ENCODE data around the gene ZRANB2.

Gene ZRANB2

DNA sequence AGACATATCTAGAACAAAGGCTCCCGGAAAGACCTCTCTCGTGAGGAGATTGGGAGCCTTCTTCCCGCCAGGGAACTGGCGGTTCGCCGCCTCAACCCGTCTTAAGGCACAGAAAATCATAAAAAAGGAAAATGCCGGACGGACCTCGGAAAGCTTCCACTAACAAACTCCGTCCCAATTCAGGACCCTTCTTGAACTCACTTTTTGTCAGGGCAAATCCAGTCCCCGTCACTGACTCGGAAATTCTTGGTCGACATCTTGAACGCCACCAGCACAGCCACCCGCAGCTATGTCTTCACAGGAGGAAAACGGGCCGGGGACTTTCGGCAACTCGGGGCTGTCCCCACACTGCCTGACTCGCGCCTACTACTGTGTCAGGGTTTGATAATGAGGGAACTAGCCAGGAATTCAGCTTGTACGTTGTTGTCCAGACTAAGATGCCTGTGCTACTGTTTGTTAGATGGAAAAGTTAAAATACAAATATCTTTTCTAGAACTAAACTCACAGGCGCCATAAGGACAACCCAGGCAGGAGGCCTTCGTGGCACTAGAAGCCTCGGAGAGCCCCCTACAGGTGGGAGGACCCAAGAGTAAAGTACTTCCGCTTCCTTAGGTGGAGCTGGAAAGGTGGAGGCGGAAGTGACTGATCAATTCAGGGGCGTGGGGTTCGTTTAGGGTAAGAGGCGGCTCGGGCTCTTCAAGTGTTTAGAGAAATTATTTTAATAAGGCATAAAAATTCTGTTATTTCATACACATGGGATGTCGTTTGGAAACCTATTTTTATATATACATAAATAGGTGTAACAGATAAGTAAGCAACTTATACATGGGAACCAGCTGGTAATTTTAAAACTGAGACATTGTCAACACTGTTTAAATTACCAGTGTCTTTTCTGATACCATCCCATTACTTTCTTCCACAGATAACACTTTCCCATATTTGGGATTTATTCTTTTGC lies at the start of gene ZRANB2 (continued):
- no peak for TF ChIP-seq PATZ1 (tag by site-specific recombination; IDR thresholded peaks at IDR 0.05)

- TF ChIP-seq ZNF571 (tag by site-specific recombination; IDR thresholded peaks at IDR 0.05) = no peak
- no peak for TF ChIP-seq ZNF548 (tag by site-specific recombination; IDR thresholded peaks at IDR 0.05)
- TF ChIP-seq ZNF585B (tag by site-specific recombination; IDR thresholded peaks at IDR 0.05) = no peak
- no peak for TF ChIP-seq ZNF514 (tag by site-specific recombination; IDR thresholded peaks at IDR 0.05)
- no peak for TF ChIP-seq SP2 (tag by site-specific recombination; IDR thresholded peaks at IDR 0.05)
- no peak for TF ChIP-seq SP3 (tag by site-specific recombination; IDR thresholded peaks at IDR 0.05)
- no peak for TF ChIP-seq ZNF394 (tag by site-specific recombination; IDR thresholded peaks at IDR 0.05; ENCODE audit: borderline replicate concordance)
- no peak for TF ChIP-seq ZNF366 (tag by site-specific recombination; conservative IDR thresholded peaks at IDR 0.05)
- TF ChIP-seq, protein P1, sequence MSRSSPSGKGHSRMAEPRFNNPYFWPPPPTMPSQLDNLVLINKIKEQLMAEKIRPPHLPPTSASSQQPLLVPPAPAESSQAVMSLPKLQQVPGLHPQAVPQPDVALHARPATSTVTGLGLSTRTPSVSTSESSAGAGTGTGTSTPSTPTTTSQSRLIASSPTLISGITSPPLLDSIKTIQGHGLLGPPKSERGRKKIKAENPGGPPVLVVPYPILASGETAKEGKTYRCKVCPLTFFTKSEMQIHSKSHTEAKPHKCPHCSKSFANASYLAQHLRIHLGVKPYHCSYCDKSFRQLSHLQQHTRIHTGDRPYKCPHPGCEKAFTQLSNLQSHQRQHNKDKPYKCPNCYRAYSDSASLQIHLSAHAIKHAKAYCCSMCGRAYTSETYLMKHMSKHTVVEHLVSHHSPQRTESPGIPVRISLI (tag by site-specific recombination; IDR thresholded peaks at IDR 0.05) = no peak
- CTCF ChIA-PET = no interaction called here
- no peak overlapping the region for H3K27ac ChIP-seq (ENCODE audit: extremely low read depth, low read depth, low read length)
Observed at GRCh38 chr1:71128060-71128459, 47.2 kb upstream of the ZRANB2 start.

DNA sequence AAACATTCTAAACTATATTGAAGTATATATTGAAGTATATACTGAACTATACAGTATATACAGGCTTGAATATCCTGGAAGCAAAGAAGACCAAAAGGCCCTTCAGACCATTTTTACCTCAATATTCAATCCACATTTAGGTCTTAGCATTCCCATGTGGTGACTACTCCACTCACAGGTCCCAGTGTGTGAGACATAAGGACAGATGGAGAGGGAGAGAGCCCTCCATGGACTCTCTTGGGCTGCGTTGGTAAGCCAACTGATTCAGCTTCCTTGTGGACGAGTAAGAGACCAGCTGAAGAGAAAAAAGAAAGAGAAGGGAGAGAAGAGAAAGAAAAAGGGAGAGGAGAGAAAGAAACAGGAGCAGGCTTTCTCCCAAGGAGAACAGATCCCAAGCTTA lies 37.3 kb upstream of the ZRANB2 start:
- no peak overlapping the region for H3K27ac ChIP-seq (ENCODE audit: extremely low read depth, low read depth, low read length)
- H3K9me3 ChIP-seq (ENCODE audit: control insufficient read depth, insufficient read depth, low read depth, low read length) = no peaks in the 10 kb centered on the region
- H3K4me1 ChIP-seq (ENCODE audit: control insufficient read depth, insufficient read depth, low read length) = no peaks in the 10 kb centered on the region
- TF ChIP-seq ZNF707 (tag by site-specific recombination; IDR thresholded peaks at IDR 0.05) = no peak
- no peak for TF ChIP-seq SETDB1 (IDR thresholded peaks at IDR 0.05; ENCODE audit: insufficient read length, low read length)
- TF ChIP-seq ZBTB20 (tag by site-specific recombination; IDR thresholded peaks at IDR 0.05) = no peak
- no peak for TF ChIP-seq ZNF626 (tag by site-specific recombination; IDR thresholded peaks at IDR 0.05)
- no peak for TF ChIP-seq ZNF140 (tag by site-specific recombination; IDR thresholded peaks at IDR 0.05)
- no peak for TF ChIP-seq ZNF324 (tag by site-specific recombination; IDR thresholded peaks at IDR 0.05)
- TF ChIP-seq ZNF792 (tag by site-specific recombination; IDR thresholded peaks at IDR 0.05) = no peak
- no peak for TF ChIP-seq GLI2 (tag by site-specific recombination; IDR thresholded peaks at IDR 0.05; ENCODE audit: borderline replicate concordance, low read depth)
- no peak for TF ChIP-seq ZSCAN16 (tag by site-specific recombination; IDR thresholded peaks at IDR 0.05)
- no peak for TF ChIP-seq ZSCAN30 (tag by site-specific recombination; IDR thresholded peaks at IDR 0.05)
- TF ChIP-seq SCRT2 (tag by site-specific recombination; IDR thresholded peaks at IDR 0.05) = no peak
- TF ChIP-seq, protein P2, sequence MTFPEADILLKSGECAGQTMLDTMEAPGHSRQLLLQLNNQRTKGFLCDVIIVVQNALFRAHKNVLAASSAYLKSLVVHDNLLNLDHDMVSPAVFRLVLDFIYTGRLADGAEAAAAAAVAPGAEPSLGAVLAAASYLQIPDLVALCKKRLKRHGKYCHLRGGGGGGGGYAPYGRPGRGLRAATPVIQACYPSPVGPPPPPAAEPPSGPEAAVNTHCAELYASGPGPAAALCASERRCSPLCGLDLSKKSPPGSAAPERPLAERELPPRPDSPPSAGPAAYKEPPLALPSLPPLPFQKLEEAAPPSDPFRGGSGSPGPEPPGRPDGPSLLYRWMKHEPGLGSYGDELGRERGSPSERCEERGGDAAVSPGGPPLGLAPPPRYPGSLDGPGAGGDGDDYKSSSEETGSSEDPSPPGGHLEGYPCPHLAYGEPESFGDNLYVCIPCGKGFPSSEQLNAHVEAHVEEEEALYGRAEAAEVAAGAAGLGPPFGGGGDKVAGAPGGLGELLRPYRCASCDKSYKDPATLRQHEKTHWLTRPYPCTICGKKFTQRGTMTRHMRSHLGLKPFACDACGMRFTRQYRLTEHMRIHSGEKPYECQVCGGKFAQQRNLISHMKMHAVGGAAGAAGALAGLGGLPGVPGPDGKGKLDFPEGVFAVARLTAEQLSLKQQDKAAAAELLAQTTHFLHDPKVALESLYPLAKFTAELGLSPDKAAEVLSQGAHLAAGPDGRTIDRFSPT (tag by site-specific recombination; IDR thresholded peaks at IDR 0.05) = no peak
- no peak for TF ChIP-seq ZNF2 (tag by site-specific recombination; IDR thresholded peaks at IDR 0.05)
- no peak for TF ChIP-seq ZNF239 (tag by site-specific recombination; IDR thresholded peaks at IDR 0.05)
- TF ChIP-seq ZNF645 (tag by site-specific recombination; IDR thresholded peaks at IDR 0.05) = no peak
- POLR2A ChIA-PET = no interaction called here
- H3K4me3 ChIP-seq (ENCODE audit: low read depth, low read length) = no peak overlapping the region
- CTCF ChIA-PET = no interaction called here
- no peaks in the 10 kb centered on the region for H3K36me3 ChIP-seq (ENCODE audit: control insufficient read depth in 2 of 2, insufficient read depth in 1 of 2, low read length in 2 of 2)

More at GRCh38 chr1:71128060-71128459, 47.2 kb upstream of the ZRANB2 start:
- POLR2A ChIA-PET = no interaction called here
- Histone ChIP-seq H3K4me3 (ENCODE audit: low read depth, low read length) (no peak overlapping the region), H3K36me3 (ENCODE audit: control insufficient read depth in 2 of 2, insufficient read depth in 1 of 2, low read length in 2 of 2) (no peaks in the 10 kb centered on the region), H3K4me1 (ENCODE audit: control insufficient read depth, insufficient read depth, low read length) (no peaks in the 10 kb centered on the region), H3K9me3 (ENCODE audit: control insufficient read depth, insufficient read depth, low read depth, low read length) (no peaks in the 10 kb centered on the region)
